ENCODE measurements around the gene CDKAL1. TPM values are rescaled to one million over a fixed set of nuclear protein-coding genes. Genes with fewer than 3 reads are reported as not detected.

The CDKAL1 gene
- total and polyA plus RNA-seq, 8 donors = 13.6 to 20.7 (median 17.5) TPM

DNA sequence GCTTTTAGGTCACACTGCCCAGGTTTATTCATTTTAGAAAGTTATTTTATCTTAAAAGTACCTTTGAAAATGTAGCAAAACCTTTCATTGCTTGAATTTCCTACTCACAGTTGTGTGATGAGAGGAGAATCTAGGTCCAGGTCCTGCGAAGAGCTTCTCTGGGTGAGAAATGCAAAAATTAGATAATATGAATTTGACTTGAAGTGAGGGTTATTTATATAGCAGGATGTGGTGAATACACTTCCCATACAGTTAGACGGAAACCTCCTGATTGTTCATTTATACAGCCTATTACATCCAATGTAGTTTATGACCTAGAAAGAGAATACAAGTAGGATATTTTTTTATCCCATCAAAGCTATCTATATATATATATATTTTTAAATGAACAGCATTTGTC is 30.5 kb downstream of the CDKAL1 start:
- no peaks in the 10 kb centered on the region for H3K27me3 ChIP-seq
- no peaks in the 10 kb centered on the region for H3K9me3 ChIP-seq
- TF ChIP-seq, protein P1, sequence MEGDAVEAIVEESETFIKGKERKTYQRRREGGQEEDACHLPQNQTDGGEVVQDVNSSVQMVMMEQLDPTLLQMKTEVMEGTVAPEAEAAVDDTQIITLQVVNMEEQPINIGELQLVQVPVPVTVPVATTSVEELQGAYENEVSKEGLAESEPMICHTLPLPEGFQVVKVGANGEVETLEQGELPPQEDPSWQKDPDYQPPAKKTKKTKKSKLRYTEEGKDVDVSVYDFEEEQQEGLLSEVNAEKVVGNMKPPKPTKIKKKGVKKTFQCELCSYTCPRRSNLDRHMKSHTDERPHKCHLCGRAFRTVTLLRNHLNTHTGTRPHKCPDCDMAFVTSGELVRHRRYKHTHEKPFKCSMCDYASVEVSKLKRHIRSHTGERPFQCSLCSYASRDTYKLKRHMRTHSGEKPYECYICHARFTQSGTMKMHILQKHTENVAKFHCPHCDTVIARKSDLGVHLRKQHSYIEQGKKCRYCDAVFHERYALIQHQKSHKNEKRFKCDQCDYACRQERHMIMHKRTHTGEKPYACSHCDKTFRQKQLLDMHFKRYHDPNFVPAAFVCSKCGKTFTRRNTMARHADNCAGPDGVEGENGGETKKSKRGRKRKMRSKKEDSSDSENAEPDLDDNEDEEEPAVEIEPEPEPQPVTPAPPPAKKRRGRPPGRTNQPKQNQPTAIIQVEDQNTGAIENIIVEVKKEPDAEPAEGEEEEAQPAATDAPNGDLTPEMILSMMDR (IDR thresholded peaks at IDR 0.05) = no peak
- no peak overlapping the region for H3K4me3 ChIP-seq
- intact Hi-C loops (cut with DNase I) = loop anchor here in 1 of 2 donors (10.0 kb wide), 1 partner anchor 1020 kb away; no protein-coding TSS in a partner anchor
- DNase-seq (no peak), ATAC-seq (no peak)
- no peaks in the 10 kb centered on the region for H3K36me3 ChIP-seq
- no peaks in the 10 kb centered on the region for H3K4me1 ChIP-seq
- H3K27ac ChIP-seq = no peak overlapping the region

GRCh38 chr6:20565342-20565741 is 31.1 kb downstream of the CDKAL1 start:
- ATAC-seq = no peak
- Histone ChIP-seq H3K36me3 (no peaks in the 10 kb centered on the region), H3K4me3 (no peak overlapping the region), H3K27ac (no peak overlapping the region), H3K9me3 (no peaks in the 10 kb centered on the region), H3K27me3 (no peaks in the 10 kb centered on the region), H3K4me1 (no peaks in the 10 kb centered on the region)
- TF ChIP-seq, protein P1 (IDR thresholded peaks at IDR 0.05) = no peak
- no peak for DNase-seq
- intact Hi-C loops (cut with DNase I) = loop anchor here in 1 of 2 donors (10.0 kb wide), 1 partner anchor 1019 kb away; no protein-coding TSS in a partner anchor

- Histone ChIP-seq H3K27ac (no peak overlapping the region), H3K36me3 (no peaks in the 10 kb centered on the region), H3K9me3 (no peaks in the 10 kb centered on the region), H3K4me1 (no peaks in the 10 kb centered on the region), H3K27me3 (no peaks in the 10 kb centered on the region), H3K4me3 (no peak overlapping the region)
- ATAC-seq (no peak), DNase-seq (no peak)
- intact Hi-C loops (cut with DNase I) = loop anchor here in 1 of 2 donors (10.0 kb wide), 1 partner anchor 1019 kb away; no protein-coding TSS in a partner anchor
- TF ChIP-seq, protein P1 (IDR thresholded peaks at IDR 0.05) = no peak
Measured at GRCh38 chr6:20566109-20566508, 31.9 kb downstream of the CDKAL1 start.

DNA sequence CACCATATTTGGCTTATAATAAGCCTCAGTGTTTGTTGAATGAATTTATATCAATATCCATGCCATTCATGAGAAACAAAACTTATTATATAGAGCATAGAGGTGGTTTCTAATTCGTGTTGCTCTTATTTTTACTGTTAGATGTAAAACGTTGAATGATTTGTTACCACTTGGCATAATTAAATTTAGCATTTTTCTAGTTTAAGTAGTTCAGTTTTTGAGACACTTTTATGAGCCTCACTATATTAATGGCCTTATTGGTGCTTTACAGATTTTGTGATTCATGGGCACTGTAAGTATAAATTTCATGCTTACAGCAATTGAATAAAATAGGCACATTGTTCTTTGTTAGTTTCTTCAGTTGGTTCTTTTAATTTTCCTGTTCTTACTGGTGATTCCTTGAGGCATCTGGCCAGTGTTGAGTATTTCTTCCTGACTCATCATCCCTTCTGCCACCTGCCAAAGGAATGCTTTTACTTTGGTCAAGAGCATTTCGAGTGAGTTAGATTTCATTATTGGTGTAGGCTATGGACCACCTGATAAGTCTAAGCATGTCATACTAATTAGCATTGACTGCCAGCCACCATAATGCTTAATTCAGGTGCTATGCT is 34.8 kb downstream of the CDKAL1 start:
- Histone ChIP-seq H3K27me3 (no peaks in the 10 kb centered on the region), H3K36me3 (no peaks in the 10 kb centered on the region), H3K4me3 (no peak overlapping the region), H3K4me1 (peaks cover 0 to 17% of the 10 kb centered on the region in 2 donors), H3K27ac (no peak overlapping the region), H3K9me3 (no peaks in the 10 kb centered on the region)
- ATAC-seq = no peak
- intact Hi-C loops (cut with DNase I) = loop anchor here in 1 of 2 donors (10.0 kb wide), 1 partner anchor 1016 kb away; no protein-coding TSS in a partner anchor
- DNase-seq = no peak
- TF ChIP-seq, protein P1 (IDR thresholded peaks at IDR 0.05) = no peak

DNA sequence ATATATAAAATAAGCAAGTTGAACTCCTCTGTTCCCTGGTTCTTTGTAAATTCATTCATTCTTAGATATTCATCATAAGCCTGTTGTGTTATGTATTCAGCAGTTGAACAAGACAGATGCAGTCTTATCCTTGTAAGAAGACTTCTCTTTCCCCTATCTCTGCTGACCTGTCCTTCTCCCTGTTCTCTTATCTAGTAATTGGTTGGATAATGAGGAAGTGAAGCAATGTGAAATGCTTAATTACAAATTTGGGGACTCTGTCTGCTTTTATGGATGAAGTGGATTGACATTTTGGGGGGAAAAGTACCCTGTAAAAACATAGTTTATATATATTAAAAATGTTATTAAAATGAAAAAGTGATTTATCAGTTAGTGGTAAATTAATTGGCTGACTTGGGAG is 37.0 kb downstream of the CDKAL1 start:
- DNase-seq (no peak), ATAC-seq (no peak)
- Histone ChIP-seq H3K27ac (no peak overlapping the region), H3K4me1 (peaks cover 0 to 17% of the 10 kb centered on the region in 2 donors), H3K9me3 (no peaks in the 10 kb centered on the region), H3K4me3 (no peak overlapping the region), H3K36me3 (no peaks in the 10 kb centered on the region), H3K27me3 (no peaks in the 10 kb centered on the region)
- intact Hi-C loops (cut with DNase I) = no loop called here
- TF ChIP-seq, protein P1 (IDR thresholded peaks at IDR 0.05) = no peak
